GM18868 (cell line): ENCODE results near the gene CDH1.
"Not testable (repeated sequence)": the region's sequence is repeated elsewhere in the genome, so short reads cannot be mapped to it uniquely, and the experiment has no call there.

Experiments
- ATAC-seq: cut with Tn5 transposase; IDR thresholded peaks from one replicate; pipeline ENCODE4 v1.9.1; 2021; ENCODE audit warnings: mild to moderate bottlenecking, moderate library complexity; ENCODE audit not compliant: unreplicated experiment

The CDH1 gene

DNA sequence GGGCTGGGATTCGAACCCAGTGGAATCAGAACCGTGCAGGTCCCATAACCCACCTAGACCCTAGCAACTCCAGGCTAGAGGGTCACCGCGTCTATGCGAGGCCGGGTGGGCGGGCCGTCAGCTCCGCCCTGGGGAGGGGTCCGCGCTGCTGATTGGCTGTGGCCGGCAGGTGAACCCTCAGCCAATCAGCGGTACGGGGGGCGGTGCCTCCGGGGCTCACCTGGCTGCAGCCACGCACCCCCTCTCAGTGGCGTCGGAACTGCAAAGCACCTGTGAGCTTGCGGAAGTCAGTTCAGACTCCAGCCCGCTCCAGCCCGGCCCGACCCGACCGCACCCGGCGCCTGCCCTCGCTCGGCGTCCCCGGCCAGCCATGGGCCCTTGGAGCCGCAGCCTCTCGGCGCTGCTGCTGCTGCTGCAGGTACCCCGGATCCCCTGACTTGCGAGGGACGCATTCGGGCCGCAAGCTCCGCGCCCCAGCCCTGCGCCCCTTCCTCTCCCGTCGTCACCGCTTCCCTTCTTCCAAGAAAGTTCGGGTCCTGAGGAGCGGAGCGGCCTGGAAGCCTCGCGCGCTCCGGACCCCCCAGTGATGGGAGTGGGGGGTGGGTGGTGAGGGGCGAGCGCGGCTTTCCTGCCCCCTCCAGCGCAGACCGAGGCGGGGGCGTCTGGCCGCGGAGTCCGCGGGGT lies at the start of gene CDH1:
Gene CDH1 (plus strand): TSS at position 247 of the 684 bp plus-strand sequence. CDS start 124 bp downstream, at position 371.
- ATAC-seq, result no peak

GRCh38 chr16:68689921-68690320 lies 47.2 kb upstream of the CDH1 start:
- ATAC-seq, result no peak

GRCh38 chr16:68695575-68695974 lies 41.5 kb upstream of the CDH1 start:
- ATAC-seq, result no peak

- ATAC-seq, result no peak
These were observed 40.6 kb upstream of the CDH1 start for GRCh38 chr16:68696514-68696913.

DNA sequence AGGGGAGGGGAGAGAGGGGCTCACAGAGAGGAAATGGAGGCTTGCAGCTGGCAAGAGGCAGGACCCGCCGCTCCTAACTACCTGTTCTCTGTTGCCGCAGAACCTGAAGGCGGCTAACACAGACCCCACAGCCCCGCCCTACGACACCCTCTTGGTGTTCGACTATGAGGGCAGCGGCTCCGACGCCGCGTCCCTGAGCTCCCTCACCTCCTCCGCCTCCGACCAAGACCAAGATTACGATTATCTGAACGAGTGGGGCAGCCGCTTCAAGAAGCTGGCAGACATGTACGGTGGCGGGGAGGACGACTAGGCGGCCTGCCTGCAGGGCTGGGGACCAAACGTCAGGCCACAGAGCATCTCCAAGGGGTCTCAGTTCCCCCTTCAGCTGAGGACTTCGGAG lies 39.0 kb upstream of the CDH1 start:
- ATAC-seq, result no peak

- no peak for ATAC-seq
These were observed 37.0 kb upstream of the CDH1 start for GRCh38 chr16:68700120-68700519.

- ATAC-seq, result no peak
These were observed 36.3 kb upstream of the CDH1 start for GRCh38 chr16:68700831-68701230.

- no peak for ATAC-seq
These were observed 32.7 kb upstream of the CDH1 start for GRCh38 chr16:68704232-68704867.

GRCh38 chr16:68707340-68708152 lies 29.5 kb upstream of the CDH1 start:
- no peak for ATAC-seq

- no peak for ATAC-seq
These were observed 26.9 kb upstream of the CDH1 start for GRCh38 chr16:68710211-68710610.

DNA sequence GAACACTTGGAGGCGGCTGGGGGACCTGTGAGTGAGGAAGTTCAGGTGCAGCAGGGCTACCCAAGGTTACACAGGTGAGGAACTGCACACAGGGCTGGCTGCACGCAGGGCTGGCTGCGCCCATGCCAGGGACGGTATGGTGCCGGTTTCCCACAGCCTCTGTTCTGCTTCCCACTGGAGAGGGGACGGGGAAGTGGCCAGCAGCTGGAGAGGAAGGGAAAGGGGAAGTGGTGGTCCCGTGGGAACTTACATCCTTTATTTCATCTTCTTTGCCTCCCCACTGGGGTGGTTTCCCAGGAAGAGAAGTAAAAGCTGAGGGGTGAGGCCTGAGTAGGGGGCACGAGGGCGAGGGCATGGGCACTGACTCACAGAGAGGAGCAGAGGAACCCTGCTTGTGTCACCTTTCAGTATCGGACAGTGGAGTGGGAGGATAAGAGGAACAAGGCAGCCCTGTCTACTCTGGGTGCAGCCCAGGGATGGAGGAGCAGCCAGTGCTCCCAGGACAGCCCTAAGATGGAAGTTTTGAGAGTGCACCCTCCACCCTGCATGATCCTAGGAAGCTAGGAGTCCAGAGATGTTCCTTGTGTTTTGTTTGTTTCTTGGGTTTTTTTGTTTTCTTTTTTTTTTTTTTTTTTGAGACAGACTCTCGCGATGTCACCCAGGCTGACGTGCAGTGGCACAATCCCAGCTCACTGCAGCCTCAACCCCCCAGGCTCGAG lies 25.5 kb upstream of the CDH1 start:
- no peak for ATAC-seq

- ATAC-seq, result no peak
These were observed 23.7 kb upstream of the CDH1 start for GRCh38 chr16:68713361-68713760.

GRCh38 chr16:68715471-68715870 lies 21.6 kb upstream of the CDH1 start:
- ATAC-seq, result no peak

GRCh38 chr16:68716516-68716915 lies 20.6 kb upstream of the CDH1 start:
- ATAC-seq, result not testable (repeated sequence)

DNA sequence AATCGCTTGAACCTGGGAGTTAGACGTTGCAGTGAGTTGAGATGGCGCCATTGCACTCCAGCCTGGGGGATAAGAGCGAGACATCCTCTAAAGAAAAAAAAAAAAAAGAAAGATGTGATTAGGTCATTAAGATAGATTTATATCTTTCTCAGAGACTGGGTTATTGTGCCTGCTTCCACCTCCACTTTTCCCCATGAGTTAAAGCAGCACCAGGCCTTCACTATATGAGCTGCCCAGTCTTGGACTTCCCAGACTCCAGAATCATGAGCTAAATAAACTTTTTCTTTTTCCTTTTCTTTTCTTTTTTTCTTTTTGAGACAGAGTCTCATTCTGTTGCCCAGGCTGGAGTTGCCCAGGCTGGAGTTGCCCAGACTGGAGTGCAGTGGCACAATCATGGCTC lies 19.4 kb upstream of the CDH1 start:
- no peak for ATAC-seq

- ATAC-seq, result no peak
These were observed 18.5 kb upstream of the CDH1 start for GRCh38 chr16:68718590-68718989.

DNA sequence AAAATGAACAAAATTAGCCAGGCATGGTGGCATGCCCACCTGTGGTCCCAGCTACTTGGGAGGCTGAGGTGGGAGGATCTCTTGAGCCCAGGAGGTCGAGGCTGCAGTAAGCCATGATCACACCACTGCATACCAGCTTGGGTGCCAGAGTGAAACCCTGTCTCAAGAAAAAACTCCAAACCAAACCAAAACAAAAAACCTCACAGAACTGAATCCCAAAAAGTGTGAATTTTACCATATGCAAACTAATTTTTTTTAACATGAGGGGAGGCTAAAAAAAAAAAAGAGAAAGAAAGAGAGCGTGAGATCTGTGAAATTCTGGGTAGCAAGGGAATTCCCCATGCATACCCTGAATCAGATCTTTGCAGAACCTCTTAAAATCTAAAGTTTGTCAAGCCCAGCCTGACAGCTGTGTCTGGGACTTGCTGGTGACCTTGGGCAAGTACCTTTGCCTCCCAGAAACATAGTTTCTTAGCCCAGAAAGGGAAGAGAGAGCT lies 17.1 kb upstream of the CDH1 start:
- peak; percentile 92 for ATAC-seq

DNA sequence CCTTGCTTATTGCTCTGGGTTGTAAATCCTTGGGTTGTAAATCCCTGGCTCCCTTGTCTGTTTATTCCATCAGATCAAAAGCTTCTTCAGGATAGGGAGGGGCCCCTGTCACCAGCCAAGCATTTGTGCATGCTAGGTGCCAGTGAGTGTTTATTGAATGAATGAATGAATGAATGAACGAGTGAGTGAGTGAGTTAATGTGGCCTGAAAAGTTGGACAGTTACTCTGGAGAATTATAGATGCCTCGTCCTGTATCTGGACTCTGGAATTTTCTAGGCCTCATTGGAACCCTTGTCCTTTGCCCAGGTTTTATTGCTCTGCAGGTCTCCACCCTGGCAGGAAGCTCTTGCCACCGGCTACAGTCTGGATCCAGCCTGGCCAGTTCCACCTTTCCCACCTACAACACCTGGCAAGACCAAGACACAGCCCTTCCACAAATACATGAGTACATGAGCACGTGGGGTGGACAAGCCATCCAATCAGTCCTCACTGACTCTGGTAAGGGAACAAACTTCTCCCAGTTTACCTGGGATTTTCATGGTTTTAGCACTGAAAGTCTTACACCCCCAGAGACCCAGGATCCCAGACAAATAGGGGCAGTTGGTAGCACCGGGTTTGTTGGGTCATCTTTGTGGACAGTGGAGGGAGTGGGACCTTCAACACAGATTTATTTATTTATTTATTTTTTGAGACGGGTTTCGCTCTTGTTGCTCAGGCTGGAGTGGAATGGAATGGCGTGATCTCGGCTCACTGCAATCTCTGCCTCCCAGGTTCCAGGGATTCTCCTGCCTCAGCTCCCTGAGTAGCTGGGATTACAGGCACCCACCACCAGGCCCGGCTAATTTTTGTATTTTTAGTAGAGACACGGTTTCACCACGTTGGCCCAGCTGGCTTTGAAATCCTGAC lies 14.7 kb upstream of the CDH1 start:
- no peak for ATAC-seq

GRCh38 chr16:68724797-68725196 lies 12.3 kb upstream of the CDH1 start:
- no peak for ATAC-seq

- no peak for ATAC-seq
These were observed 8.6 kb upstream of the CDH1 start for GRCh38 chr16:68728523-68728922.
